Breast epithelium (tissue), 4 donors: ENCODE measurements around the gene NFAT5. TPM values are rescaled to one million over a fixed set of nuclear protein-coding genes. Genes with fewer than 3 reads are reported as not detected.
A peak's percentile ranks its signal among the peaks of the same experiment; 100 is the strongest.

Experiments
- DNase-seq, 2 donors: peaks; one replicate each; pipeline ENCODE4 v3.0.0-alpha.2; 2019; ENCODE audit warnings: low spot score in 2 of 2
- H3K27ac ChIP-seq, 2 donors: fragments of 200-600 bp; sonication (generic) in 1 of 2; one replicate each; pipeline ENCODE4 v1.5.1; 2016 to 2019; ENCODE audit warnings: mild to moderate bottlenecking in 1 of 2
- H3K27me3 ChIP-seq, 2 donors: fragments of 200-600 bp; sonication (generic) in 1 of 2; one replicate each; pipeline versions ENCODE4 v1.5.1 to v1.6.0; 2017 to 2019; ENCODE audit warnings: control low read depth in 1 of 2, mild to moderate bottlenecking in 1 of 2
- H3K36me3 ChIP-seq: fragments of 200-600 bp; one replicate; pipeline ENCODE4 v1.5.1; 2019
- H3K4me1 ChIP-seq, 2 donors: fragments of 200-600 bp; sonication (generic); one replicate each; pipeline ENCODE4 v1.5.1; 2016 to 2019; ENCODE audit warnings: control low read depth in 1 of 2
- H3K4me3 ChIP-seq, 3 donors: fragments of 200-600 bp; sonication (generic); 1 replicate in 2 of 3; 2 replicates in 1 of 3; pipeline ENCODE4 v1.5.1; 2016 to 2019; ENCODE audit warnings: mild to moderate bottlenecking in 3 of 3, moderate library complexity in 2 of 3
- H3K9me3 ChIP-seq, 2 donors: fragments of 200-600 bp; sonication (generic) in 1 of 2; one replicate each; pipeline ENCODE4 v1.5.1; 2016 to 2019; ENCODE audit warnings: control low read depth in 1 of 2
- POLR2A ChIP-seq: fragments of 450-650 bp; IDR thresholded peaks from one replicate; pipeline ENCODE4 v1.6.1; 2016; ENCODE audit warnings: antibody characterized with exemption, mild to moderate bottlenecking, moderate library complexity
- POLR2AphosphoS5 ChIP-seq, 3 donors: sonication (generic); formaldehyde crosslinking; IDR thresholded peaks; one replicate each; pipeline ENCODE4 v1.6.1; 2017; ENCODE audit warnings: antibody characterized with exemption in 3 of 3
- intact Hi-C: fragments of 100-400 bp; cut with DNase I; formaldehyde crosslinking; loops from one replicate; pipeline ENCODE4 v1.15.1; 2023; ENCODE audit warnings: low total_unique reads
- total RNA-seq, 3 donors: library from RNA; depleted of rRNA; stranded (reverse); fragments of >200 nt; gene quantifications; one replicate each; pipeline ENCODE4 v1.1.0, GENCODE V29; 2016
- TF ChIP-seq, protein P1 (sequence below), 3 donors: fragments of 450-650 bp; IDR thresholded peaks; one replicate each; pipeline ENCODE4 v1.5.1; 2016 to 2017; ENCODE audit warnings: antibody characterized with exemption in 3 of 3, mild to moderate bottlenecking in 3 of 3, moderate library complexity in 3 of 3

The NFAT5 gene
- total RNA-seq, 3 donors from 2014 or later, result 57.3 to 88.3 (median 63.3) TPM

GRCh38 chr16:69618721-69619120 lies 53.0 kb downstream of the NFAT5 start:
- no peaks in the 10 kb centered on the region for H3K36me3 ChIP-seq
- H3K9me3 ChIP-seq, result no peaks in the 10 kb centered on the region
- intact Hi-C loops, result no loop called here
- no peak for DNase-seq
- H3K27me3 ChIP-seq, result no peaks in the 10 kb centered on the region
- peaks cover 0 to 4% of the 10 kb centered on the region in 2 donors for H3K4me1 ChIP-seq
- peak overlapping the region in 1 of 2 donors; percentile 2 for H3K27ac ChIP-seq
- no peak overlapping the region for H3K4me3 ChIP-seq
- TF ChIP-seq POLR2AphosphoS5 (IDR thresholded peaks at IDR 0.05) (no peak), POLR2A (no peak)
- TF ChIP-seq, protein P1, sequence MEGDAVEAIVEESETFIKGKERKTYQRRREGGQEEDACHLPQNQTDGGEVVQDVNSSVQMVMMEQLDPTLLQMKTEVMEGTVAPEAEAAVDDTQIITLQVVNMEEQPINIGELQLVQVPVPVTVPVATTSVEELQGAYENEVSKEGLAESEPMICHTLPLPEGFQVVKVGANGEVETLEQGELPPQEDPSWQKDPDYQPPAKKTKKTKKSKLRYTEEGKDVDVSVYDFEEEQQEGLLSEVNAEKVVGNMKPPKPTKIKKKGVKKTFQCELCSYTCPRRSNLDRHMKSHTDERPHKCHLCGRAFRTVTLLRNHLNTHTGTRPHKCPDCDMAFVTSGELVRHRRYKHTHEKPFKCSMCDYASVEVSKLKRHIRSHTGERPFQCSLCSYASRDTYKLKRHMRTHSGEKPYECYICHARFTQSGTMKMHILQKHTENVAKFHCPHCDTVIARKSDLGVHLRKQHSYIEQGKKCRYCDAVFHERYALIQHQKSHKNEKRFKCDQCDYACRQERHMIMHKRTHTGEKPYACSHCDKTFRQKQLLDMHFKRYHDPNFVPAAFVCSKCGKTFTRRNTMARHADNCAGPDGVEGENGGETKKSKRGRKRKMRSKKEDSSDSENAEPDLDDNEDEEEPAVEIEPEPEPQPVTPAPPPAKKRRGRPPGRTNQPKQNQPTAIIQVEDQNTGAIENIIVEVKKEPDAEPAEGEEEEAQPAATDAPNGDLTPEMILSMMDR (IDR thresholded peaks at IDR 0.05), result no peak

GRCh38 chr16:69619514-69619913 lies 53.7 kb downstream of the NFAT5 start:
- Histone ChIP-seq H3K27ac (peak overlapping the region in 1 of 2 donors; percentile 2), H3K9me3 (no peaks in the 10 kb centered on the region), H3K4me1 (peaks cover 0 to 4% of the 10 kb centered on the region in 2 donors), H3K27me3 (no peaks in the 10 kb centered on the region), H3K36me3 (no peaks in the 10 kb centered on the region), H3K4me3 (no peak overlapping the region)
- intact Hi-C loops, result no loop called here
- no peak for DNase-seq
- TF ChIP-seq POLR2A (no peak), POLR2AphosphoS5 (IDR thresholded peaks at IDR 0.05) (no peak)
- TF ChIP-seq, protein P1 (IDR thresholded peaks at IDR 0.05), result no peak

GRCh38 chr16:69620573-69620972 lies 54.8 kb downstream of the NFAT5 start:
- H3K27me3 ChIP-seq, result no peaks in the 10 kb centered on the region
- no peak for DNase-seq
- H3K4me3 ChIP-seq, result no peak overlapping the region
- no peaks in the 10 kb centered on the region for H3K36me3 ChIP-seq
- intact Hi-C loops, result no loop called here
- H3K27ac ChIP-seq, result peak overlapping the region in 1 of 2 donors; percentile 1
- peaks cover 0 to 4% of the 10 kb centered on the region in 2 donors for H3K4me1 ChIP-seq
- no peak for TF ChIP-seq POLR2A
- TF ChIP-seq, protein P1 (IDR thresholded peaks at IDR 0.05), result no peak
- no peak for TF ChIP-seq POLR2AphosphoS5 (IDR thresholded peaks at IDR 0.05)
- H3K9me3 ChIP-seq, result no peaks in the 10 kb centered on the region

DNA sequence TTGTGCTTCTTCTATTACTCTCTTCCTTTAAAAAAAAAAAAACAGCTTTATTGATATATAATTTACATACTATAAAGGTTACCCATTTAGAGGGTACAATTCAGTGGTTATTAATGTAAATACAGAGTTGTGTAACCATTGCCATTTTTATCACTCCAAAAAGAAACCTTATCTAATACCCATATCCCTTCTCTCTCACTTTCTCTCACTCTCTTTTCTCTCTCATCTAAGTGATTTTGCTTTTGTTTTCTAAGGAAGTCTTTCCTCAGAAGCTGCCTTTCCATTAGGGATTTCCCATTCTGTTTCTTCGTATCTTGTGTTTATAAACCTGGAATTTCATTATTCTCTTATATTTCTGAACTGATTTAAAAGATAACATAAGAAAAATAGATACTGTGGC lies 55.5 kb downstream of the NFAT5 start:
- intact Hi-C loops, result no loop called here
- H3K27ac ChIP-seq, result no peak overlapping the region
- no peak overlapping the region for H3K4me3 ChIP-seq
- H3K4me1 ChIP-seq, result peaks cover 0 to 4% of the 10 kb centered on the region in 2 donors
- no peaks in the 10 kb centered on the region for H3K36me3 ChIP-seq
- no peaks in the 10 kb centered on the region for H3K27me3 ChIP-seq
- H3K9me3 ChIP-seq, result no peaks in the 10 kb centered on the region
- TF ChIP-seq, protein P1 (IDR thresholded peaks at IDR 0.05), result no peak
- no peak for TF ChIP-seq POLR2A
- no peak for TF ChIP-seq POLR2AphosphoS5 (IDR thresholded peaks at IDR 0.05)
- DNase-seq, result no peak

DNA sequence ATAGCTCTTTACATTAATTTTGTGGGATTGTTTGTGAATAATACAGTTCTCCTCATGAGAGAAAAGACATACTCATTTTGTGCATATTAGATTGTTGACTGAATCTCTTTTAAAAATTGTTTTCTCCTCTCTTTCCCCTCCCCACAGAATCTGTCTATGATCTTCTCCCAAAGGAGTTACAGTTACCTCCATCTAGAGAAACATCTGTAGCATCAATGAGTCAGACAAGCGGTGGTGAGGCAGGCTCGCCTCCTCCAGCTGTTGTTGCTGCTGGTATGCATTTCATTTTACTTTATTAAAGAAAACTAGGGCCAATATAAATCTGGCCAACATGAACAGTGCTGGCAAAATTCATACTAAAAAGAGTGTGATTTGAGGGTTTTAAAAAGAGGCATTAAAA lies 60.5 kb downstream of the NFAT5 start:
- no peak for DNase-seq
- intact Hi-C loops, result no loop called here
- no peak overlapping the region for H3K27ac ChIP-seq
- no peak overlapping the region for H3K4me3 ChIP-seq
- no peak for TF ChIP-seq POLR2AphosphoS5 (IDR thresholded peaks at IDR 0.05)
- no peak for TF ChIP-seq POLR2A
- TF ChIP-seq, protein P1 (IDR thresholded peaks at IDR 0.05), result no peak
- no peaks in the 10 kb centered on the region for H3K27me3 ChIP-seq
- H3K9me3 ChIP-seq, result no peaks in the 10 kb centered on the region
- H3K4me1 ChIP-seq, result no peaks in the 10 kb centered on the region
- no peaks in the 10 kb centered on the region for H3K36me3 ChIP-seq
